Testis (tissue), 2 donors: ENCODE data around the gene HDAC9.

Experiments used
- CTCF ChIP-seq, 3 experiments: fragments of 450-650 bp in 2 of 3; fragments of 200-600 bp in 1 of 3; sonication (generic) in 1 of 3; IDR thresholded peaks; one replicate each; pipeline ENCODE4 v1.5.1; 2016 to 2019; ENCODE audit warnings: antibody characterized with exemption in 3 of 3, mild to moderate bottlenecking in 2 of 3, moderate library complexity in 1 of 3
- POLR2A ChIP-seq: fragments of 450-650 bp; IDR thresholded peaks from one replicate; pipeline ENCODE4 v1.6.1; 2017; ENCODE audit warnings: antibody characterized with exemption, mild to moderate bottlenecking, moderate library complexity

GRCh38 chr7:18684916-18685315 lies 189.4 kb downstream of the HDAC9 start:
- no peak for TF ChIP-seq CTCF (IDR thresholded peaks at IDR 0.05)
- TF ChIP-seq POLR2A, result no peak
